Activated T-cell treated with anti-CD3 and anti-CD28 coated beads, Interleukin-2, amount 50 U/mL, for 72 hours (primary cell): ENCODE results near the gene TRIM46. TPM values are rescaled to one million over a fixed set of nuclear protein-coding genes. Genes with fewer than 3 reads are reported as not detected.
"Not testable (repeated sequence)": the region's sequence is repeated elsewhere in the genome, so short reads cannot be mapped to it uniquely, and the experiment has no call there.

Experiments used
- ATAC-seq, 2 donors: fragments of 150-1000 bp; cut with Tn5 transposase; replicated peaks in 1 of 2; 2 replicates each; pipeline ENCODE4 v1.10.0; 2021; ENCODE audit warnings: moderate library complexity in 2 of 2, mild to moderate bottlenecking in 1 of 2
- DNase-seq, 2 donors: peaks; one replicate each; pipeline ENCODE4 v3.0.0; 2021 to 2022; ENCODE audit warnings: mixed read lengths in 1 of 2
- H3K27ac Mint-ChIP-seq: one replicate; pipeline ENCODE4 v1.8.0; 2022; ENCODE audit warnings: mild to moderate bottlenecking, moderate library complexity, mixed read lengths
- H3K27me3 Mint-ChIP-seq: one replicate; pipeline ENCODE4 v1.8.0; 2022; ENCODE audit warnings: low read depth, mixed read lengths
- H3K36me3 Mint-ChIP-seq, 2 donors: one replicate each; pipeline ENCODE4 v1.8.0; 2022; ENCODE audit warnings: mixed read lengths in 2 of 2, mild to moderate bottlenecking in 1 of 2; ENCODE audit not compliant: insufficient read depth in 2 of 2
- H3K4me1 Mint-ChIP-seq: one replicate; pipeline ENCODE4 v1.8.0; 2022; ENCODE audit warnings: low read depth, mixed read lengths
- H3K4me3 Mint-ChIP-seq, 2 donors: one replicate each; pipeline ENCODE4 v1.8.0; 2022; ENCODE audit warnings: mild to moderate bottlenecking in 2 of 2, mixed read lengths in 2 of 2, moderate library complexity in 2 of 2
- H3K9me3 Mint-ChIP-seq, 2 donors: one replicate each; pipeline ENCODE4 v1.8.0; 2022; ENCODE audit warnings: mixed read lengths in 2 of 2
- total RNA-seq, 2 donors: library from RNA; stranded (reverse); gene quantifications; one replicate each; pipeline ENCODE4 v1.2.3, GENCODE V29; 2022

TRIM46 gene
- total RNA-seq, 2 donors from 2014 or later = 8.6 to 9.8 TPM

DNA sequence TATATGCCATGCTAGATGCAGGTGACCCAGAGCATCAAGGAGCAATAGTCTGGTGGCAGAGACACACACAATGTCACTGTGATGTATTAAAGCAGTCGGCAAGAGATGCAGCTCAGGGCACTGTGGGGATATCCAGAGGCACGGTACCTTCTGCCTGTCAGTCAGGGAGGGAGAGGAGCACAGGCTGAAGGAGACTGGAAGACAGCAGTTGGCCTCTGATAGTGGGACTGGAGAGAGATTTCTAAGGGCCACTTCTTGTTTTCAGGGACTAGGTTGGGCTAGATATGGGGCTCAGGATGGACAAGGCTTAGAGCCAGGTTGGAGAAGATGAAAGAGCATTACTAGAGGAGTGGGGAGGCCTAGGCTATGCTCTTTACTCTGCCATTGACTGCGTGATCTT lies 57.7 kb downstream of the TRIM46 start:
- not testable (repeated sequence) for ATAC-seq, H3K4me3 Mint-ChIP-seq, H3K9me3 Mint-ChIP-seq, H3K27me3 Mint-ChIP-seq, DNase-seq, H3K27ac Mint-ChIP-seq, H3K36me3 Mint-ChIP-seq
- H3K4me1 Mint-ChIP-seq = peaks cover 25% of the 10 kb centered on the region

DNA sequence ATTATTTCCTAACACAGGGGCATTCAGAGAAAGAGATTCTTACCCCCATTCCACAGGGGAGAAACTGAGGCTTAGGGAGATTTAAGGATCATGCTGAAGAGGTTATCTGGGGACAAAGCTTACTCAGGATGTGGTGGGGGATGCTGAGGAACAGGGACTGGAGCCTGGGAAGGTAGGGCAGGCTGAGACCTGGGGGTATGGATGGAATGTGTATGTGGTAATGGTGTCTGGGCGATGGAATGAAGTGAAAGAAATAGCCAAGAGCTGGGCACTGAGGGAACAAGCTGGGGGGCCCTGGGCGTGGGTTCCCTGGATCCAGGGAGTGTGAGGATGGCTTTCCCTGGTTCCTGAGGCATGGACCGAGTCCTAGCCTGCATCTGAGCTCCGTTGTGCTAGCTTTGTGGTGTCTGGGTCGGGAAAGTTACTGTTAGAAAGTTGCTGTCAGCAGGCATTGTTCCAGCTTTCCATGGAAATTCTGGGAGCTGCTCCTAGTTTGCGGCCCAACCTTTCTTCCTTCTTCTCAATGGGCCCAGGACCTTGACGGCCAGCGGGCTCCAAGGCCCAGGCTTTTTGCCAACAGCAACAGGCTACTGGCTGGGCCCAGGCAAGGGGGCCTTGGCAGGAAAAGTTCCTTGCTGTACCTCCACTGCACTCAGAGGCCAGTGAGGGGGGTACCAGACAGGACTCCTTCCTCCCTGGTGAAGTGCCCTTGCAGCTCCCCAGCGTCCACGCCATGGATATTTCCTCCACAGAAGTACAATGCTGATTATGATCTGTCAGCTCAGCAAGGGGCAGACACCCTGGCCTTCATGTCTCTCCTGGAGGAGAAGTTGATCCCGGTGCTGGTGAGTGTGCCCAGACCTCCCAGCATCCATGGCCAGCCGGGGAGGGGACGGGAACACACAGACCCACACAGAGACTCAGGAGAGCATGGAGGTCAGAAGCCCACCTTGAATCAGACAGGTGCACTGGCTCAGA lies 58.6 kb downstream of the TRIM46 start:
- ATAC-seq, H3K36me3 Mint-ChIP-seq, H3K27ac Mint-ChIP-seq, DNase-seq, H3K4me3 Mint-ChIP-seq, H3K27me3 Mint-ChIP-seq, H3K9me3 Mint-ChIP-seq: not testable (repeated sequence)
- peaks cover 17% of the 10 kb centered on the region for H3K4me1 Mint-ChIP-seq

DNA sequence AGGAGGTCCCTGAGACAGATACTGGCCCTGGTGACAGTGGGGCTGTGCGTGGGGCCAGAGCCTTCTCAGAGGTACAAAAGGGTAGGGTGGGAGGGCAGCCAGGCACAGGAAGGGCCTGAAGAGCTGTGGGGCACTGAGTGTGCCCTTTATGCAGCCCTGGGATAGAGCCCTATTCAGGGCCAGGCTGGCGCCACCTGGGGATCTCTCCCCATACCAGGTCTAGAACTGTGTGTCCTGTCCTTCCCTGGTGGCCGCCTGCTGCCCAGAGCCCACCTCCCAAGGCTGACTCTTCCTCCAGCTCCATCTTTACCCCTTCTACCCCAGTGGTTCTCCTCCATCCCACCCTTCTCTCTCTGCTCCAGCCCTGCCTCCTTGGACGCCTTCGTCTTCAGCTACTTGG lies 59.9 kb downstream of the TRIM46 start:
- H3K27me3 Mint-ChIP-seq, H3K27ac Mint-ChIP-seq, DNase-seq, H3K4me3 Mint-ChIP-seq, H3K36me3 Mint-ChIP-seq, H3K9me3 Mint-ChIP-seq, H3K4me1 Mint-ChIP-seq: not testable (repeated sequence)
- ATAC-seq = peak; percentile 14

Other genes with a start within 250 kb of the TRIM46 start
- gene PMVK, start 237.1 kb upstream of the TRIM46 start, total RNA-seq = 10 to 100 TPM; 32.4 to 34.6 TPM
- 10 to 100 TPM; 28.0 to 48.0 TPM for gene PBXIP1, start 217.8 kb upstream of the TRIM46 start, total RNA-seq
- 10 to 100 TPM; 43.6 to 45.3 TPM for gene PYGO2, start 212.1 kb upstream of the TRIM46 start, total RNA-seq
- 10 to 100 TPM; 55.8 to 58.6 TPM for gene SHC1, start 203.1 kb upstream of the TRIM46 start, total RNA-seq
- 100 to 1,000 TPM; 251 to 304 TPM for gene CKS1B, start 199.2 kb upstream of the TRIM46 start, total RNA-seq
- gene FLAD1, start 190.5 kb upstream of the TRIM46 start, total RNA-seq = 10 to 100 TPM; 45.5 to 55.1 TPM
- gene LENEP, start 180.3 kb upstream of the TRIM46 start, total RNA-seq = 1 to 10 TPM in 1 of 2 donors, under 1 TPM in 1; 0.65 to 2.3 TPM
- gene ZBTB7B, start 171.0 kb upstream of the TRIM46 start, total RNA-seq = 100 to 1,000 TPM; 129 to 141 TPM
- gene DCST2, start 140.1 kb upstream of the TRIM46 start, total RNA-seq = 1 to 10 TPM; 1.1 to 1.4 TPM
- gene DCST1, start 140.0 kb upstream of the TRIM46 start, total RNA-seq = under 1 TPM in 1 of 2 donors, not detected in 1; 0.10 TPM
- gene ADAM15, start 122.5 kb upstream of the TRIM46 start, total RNA-seq = 10 to 100 TPM; 40.8 to 42.1 TPM
- 1 to 10 TPM; 3.4 to 4.0 TPM for gene EFNA4, start 110.1 kb upstream of the TRIM46 start, total RNA-seq
- 1 to 10 TPM; 4.1 to 4.7 TPM for gene EFNA3, start 95.0 kb upstream of the TRIM46 start, total RNA-seq
- 1 to 10 TPM in 1 of 2 donors, under 1 TPM in 1; 1.00 to 1.4 TPM for gene EFNA1, start 46.0 kb upstream of the TRIM46 start, total RNA-seq
- gene SLC50A1, start 38.0 kb upstream of the TRIM46 start, total RNA-seq = 10 to 100 TPM; 65.0 to 66.3 TPM
- gene DPM3, start 33.3 kb upstream of the TRIM46 start, total RNA-seq = 10 to 100 TPM; 49.4 to 58.9 TPM
- 100 to 1,000 TPM; 199 to 203 TPM for gene KRTCAP2, start 545 bp upstream of the TRIM46 start, total RNA-seq
- gene THBS3, start 34.0 kb downstream of the TRIM46 start, total RNA-seq = 10 to 100 TPM; 24.7 to 28.7 TPM
- 10 to 100 TPM; 25.5 to 27.4 TPM for gene MTX1, start 34.8 kb downstream of the TRIM46 start, total RNA-seq
- 10 to 100 TPM; 30.7 to 33.8 TPM for gene ENTREP3, start 81.6 kb downstream of the TRIM46 start, total RNA-seq
- gene SCAMP3, start 88.5 kb downstream of the TRIM46 start, total RNA-seq = 100 to 1,000 TPM; 112 to 114 TPM
- gene CLK2, start 99.7 kb downstream of the TRIM46 start, total RNA-seq = 10 to 100 TPM; 72.4 to 77.9 TPM
- 1 to 10 TPM; 3.6 to 4.1 TPM for gene HCN3, start 103.6 kb downstream of the TRIM46 start, total RNA-seq
- gene PKLR, start 127.6 kb downstream of the TRIM46 start, total RNA-seq = not detected
- 100 to 1,000 TPM; 182 to 184 TPM for gene FDPS, start 135.0 kb downstream of the TRIM46 start, total RNA-seq
- gene RUSC1, start 147.0 kb downstream of the TRIM46 start, total RNA-seq = 10 to 100 TPM; 20.5 to 26.8 TPM